GM12873 (cell line): Measurements from ENCODE around the gene NTM.

Source experiments
- TF ChIP-seq, protein P1 (sequence below): IDR thresholded peaks from 2 replicates; pipeline ENCODE4 v1.5.1; 2012; ENCODE audit warnings: low read depth, mild to moderate bottlenecking, moderate library complexity, low read length, control low read depth; ENCODE audit not compliant: insufficient read depth; ENCODE audit errors: missing control alignments

NTM gene

DNA sequence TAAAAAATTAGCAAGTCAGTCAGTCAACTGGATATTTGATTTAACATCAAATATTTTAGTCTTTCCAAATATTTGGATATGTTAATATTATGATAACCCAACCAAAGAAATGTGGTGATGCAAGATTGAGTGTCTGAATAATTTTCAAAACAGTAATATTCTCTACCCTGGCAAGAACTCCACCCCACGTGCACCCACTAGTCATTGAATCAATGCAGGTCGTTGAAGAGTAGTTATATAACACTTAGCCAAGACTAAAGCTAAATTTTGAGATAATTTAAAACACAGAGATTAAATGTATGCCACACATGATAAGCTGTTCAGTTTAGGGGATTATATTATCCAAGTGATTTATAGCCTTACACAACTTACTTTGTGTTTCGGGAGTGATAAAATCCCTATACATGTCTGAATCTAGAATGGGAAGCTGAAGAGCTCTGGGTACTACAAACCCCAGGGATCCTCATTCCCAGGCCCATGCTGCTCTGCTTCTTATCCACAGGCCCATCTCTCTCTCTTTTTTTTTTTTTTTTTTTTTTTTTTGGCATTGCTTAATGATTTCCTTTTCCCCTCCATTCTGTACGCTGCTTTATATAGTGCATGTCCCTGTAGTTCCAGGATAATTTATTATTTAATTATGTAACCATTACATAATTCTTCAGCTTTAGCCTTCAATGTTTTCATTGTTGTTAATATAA lies 392.9 kb downstream of the NTM start:
- TF ChIP-seq, protein P1, sequence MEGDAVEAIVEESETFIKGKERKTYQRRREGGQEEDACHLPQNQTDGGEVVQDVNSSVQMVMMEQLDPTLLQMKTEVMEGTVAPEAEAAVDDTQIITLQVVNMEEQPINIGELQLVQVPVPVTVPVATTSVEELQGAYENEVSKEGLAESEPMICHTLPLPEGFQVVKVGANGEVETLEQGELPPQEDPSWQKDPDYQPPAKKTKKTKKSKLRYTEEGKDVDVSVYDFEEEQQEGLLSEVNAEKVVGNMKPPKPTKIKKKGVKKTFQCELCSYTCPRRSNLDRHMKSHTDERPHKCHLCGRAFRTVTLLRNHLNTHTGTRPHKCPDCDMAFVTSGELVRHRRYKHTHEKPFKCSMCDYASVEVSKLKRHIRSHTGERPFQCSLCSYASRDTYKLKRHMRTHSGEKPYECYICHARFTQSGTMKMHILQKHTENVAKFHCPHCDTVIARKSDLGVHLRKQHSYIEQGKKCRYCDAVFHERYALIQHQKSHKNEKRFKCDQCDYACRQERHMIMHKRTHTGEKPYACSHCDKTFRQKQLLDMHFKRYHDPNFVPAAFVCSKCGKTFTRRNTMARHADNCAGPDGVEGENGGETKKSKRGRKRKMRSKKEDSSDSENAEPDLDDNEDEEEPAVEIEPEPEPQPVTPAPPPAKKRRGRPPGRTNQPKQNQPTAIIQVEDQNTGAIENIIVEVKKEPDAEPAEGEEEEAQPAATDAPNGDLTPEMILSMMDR = no peak

DNA sequence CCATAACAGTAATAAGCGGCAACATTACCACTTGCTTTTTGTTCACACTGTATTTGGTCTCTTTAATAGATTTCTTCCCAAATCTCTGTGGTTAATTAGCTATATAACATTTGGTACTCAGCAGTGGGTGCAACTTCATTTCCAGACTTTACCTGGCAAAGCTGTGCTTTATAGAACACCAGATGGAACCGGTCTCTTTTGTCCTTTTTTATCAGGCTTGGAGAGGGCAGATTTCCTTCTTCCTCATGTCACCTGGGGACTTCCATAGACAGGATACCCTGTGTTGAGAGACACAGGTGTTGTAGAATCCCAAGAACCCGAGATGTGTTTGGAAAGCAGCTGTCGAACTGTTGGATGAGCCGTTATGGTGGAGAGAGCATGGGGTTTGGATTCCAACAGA lies 393.7 kb downstream of the NTM start:
- TF ChIP-seq, protein P1 = no peak

DNA sequence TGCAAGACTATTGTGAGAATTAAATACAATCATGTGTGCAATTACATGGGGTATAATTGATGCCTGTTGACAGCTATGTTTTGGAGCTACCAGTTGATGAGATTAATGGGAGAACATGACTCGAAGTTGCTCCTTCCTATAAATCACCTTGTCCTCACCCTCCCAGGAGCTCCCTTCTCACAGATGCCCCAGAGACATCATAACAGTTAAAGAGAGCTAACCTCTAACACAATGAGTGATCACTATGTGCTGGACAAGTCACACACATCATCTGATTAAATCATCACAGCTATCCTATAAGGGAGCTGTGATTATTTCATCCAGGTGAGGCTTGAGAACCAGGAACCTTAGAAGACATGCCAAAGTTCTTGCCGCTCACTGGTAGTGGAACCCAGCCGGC lies 394.2 kb downstream of the NTM start:
- TF ChIP-seq, protein P1 = no peak

DNA sequence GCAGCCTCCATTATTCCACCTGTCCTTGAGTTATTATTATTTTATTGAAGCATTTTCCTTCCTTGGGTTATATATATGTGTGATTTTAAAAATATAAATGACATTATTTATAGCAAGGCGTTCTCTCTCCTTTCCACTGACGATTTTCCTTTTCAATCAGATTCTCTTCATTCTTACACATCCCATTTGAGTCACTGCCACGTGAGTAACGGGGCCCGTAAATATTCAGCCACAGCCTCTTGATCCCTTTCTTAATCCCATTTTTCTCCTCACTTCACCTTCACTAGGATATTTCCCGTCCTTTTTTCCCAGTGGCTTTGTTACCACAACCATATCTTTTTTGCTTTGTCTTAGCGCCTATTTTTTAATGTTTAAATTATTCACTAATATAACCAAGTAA lies 396.2 kb downstream of the NTM start:
- TF ChIP-seq, protein P1 = no peak

DNA sequence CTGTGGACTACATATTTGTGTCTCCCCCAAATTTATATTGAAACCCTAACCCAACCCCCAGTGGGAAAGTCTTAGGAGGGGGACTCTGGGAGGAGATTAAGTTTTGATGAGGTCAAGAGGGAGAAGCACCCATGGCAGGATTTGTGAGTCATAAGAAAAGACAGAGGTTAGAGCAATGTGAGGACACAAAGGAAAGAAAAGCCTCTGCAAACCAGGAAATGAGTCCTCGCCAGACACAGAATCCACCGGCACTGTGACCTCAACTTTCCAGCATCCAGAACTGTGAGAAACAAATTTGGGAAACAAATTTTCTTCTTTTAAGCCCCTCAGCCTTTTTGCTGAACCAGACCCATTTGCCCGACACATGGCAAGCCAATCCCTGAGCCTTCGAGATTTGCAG lies 397.0 kb downstream of the NTM start:
- TF ChIP-seq, protein P1 = no peak

DNA sequence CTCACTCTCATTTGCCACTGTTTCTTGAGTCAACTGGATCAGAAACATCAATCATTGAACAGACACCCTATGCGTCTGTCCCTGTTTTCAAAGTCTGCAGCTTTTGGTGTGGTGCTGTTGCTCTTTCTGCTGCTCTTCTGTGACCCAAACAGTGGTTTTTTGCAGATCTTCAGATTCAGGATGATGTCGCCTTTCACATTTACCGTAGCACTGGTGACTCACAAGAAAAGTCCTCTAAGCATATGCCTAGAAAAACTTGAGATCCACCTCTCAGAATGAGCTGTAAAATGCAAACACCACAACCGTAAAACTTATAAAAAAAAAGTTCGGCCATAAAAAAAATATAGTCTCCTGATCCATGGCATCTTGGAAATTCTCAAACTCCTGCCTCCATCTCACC lies 400.4 kb downstream of the NTM start:
- TF ChIP-seq, protein P1 = no peak

DNA sequence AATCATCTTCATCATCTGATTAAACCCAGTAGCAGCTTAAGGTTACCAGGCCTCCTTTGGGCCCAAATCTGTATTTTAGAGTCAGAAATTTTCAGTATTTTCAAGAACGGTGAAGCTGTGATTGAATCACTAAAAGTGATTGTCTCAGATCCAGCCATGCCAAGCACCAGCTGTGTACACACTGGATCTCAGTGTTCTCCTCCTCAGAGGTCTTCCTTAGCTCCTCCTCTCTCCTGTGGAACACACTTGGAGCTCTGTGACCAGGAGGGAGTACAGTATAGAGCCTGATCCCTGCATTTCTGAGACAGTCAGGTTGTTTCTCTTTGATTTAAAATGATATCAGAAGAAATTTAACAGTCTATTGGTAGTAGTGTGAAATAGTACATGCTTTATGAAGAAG lies 401.1 kb downstream of the NTM start:
- TF ChIP-seq, protein P1 = no peak

DNA sequence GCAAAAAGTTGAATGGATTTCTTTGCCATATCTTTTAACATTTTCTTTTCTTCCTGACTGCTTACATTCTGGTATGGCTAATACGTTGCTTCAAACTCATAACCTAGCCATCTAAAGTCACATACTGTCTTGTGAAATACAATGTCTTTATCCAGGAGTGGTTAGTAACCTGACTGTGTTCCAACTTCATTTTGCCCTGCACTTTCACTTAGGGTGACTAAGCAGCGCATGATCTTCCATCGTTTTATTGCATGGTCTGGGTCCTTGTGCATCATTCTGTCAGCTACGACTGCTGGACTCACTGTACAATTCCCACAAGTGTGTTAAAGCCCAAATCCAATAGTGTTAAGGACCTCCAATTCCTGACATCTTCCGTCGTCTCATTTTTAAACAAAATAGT lies 403.2 kb downstream of the NTM start:
- TF ChIP-seq, protein P1 = no peak
